Dedifferentiated amniotic fluid mesenchymal stem cell (primary cell): Measurements from ENCODE around the gene SLC10A7.

Experiments
- DNase-seq: peaks from one replicate; pipeline ENCODE4 v3.0.0-alpha.2; 2016; ENCODE audit errors: extremely low spot score

The SLC10A7 gene

DNA sequence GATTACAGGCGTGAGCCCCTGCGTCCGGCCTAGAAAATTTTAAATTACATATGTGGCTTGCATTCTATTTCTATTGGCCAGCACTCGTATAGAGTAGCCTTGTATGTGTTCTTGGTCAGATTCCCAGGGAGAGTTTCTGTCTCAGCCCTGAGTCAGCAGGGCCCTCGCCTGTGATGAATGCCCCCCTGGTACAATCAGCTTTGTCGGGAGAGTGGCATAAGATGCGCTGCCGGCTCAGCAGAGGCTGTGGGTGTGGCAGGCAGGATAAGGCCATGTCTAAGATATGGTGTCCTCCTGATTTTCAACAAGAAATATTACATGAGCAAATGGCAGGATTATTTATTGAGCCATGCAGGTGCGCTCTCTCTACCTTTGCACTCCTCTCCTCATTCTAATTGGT lies 309.0 kb downstream of the SLC10A7 start:
- no peak for DNase-seq

DNA sequence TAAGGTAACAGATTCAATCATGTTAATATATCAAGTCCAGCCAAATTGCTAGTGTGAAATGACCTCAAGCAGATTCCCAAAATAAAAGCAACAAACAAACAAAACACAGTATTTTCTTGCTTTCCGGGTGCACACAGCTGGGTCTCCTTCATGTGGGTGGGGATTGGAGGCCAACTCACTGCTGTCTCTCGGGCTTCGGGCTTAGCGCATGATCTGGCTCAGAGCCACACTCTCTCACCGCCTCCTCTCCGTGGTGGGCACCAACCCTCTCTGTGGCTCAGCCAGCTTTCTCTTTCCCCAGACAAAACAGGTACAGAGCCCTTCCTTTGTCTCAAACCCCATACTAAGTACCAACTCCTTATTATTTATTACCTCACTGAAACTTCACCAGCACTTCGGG lies 310.3 kb downstream of the SLC10A7 start:
- no peak for DNase-seq

DNA sequence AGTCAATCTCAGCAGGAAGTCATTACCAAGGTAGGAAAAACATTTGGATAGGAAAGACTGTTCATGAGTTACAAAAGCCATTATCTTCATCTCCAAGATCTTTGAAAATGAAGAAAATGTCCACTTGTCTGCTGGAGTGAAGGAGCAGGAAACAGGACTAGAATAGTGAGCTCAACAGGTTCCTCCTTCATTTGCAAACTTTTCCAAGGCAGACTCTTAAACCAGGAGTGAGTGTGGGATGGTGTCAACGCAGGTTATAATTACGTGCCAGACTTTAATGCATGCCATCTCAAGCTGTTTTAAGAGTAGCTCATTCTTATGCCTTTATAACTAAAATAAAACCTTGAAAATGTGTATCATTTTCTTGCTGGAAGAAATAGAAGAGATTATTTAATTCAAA lies 310.9 kb downstream of the SLC10A7 start:
- no peak for DNase-seq

DNA sequence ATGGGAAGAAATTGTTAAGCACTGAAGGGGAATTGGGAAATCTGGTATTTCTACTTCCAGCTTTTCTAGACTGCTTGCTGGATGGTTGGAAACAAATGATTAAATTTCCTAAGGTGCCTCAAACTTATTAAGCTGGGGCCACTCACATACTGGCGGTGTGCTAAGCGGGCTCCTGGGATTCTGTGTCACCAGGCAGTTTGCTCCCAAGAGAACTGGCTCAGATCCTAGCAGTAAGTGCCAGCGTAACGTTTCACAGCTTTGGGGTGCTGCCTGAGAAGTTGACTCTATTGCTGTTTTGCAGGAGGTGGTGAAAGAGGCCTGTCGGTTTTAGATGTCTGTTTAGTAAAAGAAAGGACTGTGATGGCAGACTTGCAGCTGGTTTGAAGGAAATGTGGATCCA lies 314.3 kb downstream of the SLC10A7 start:
- no peak for DNase-seq
